Superior temporal gyrus (tissue), 1 donor: ENCODE results near the gene RPS6KA2.
"Not testable (repeated sequence)": the region's sequence is repeated elsewhere in the genome, so short reads cannot be mapped to it uniquely, and the experiment has no call there.

Source experiments
- DNase-seq: peaks from one replicate; pipeline ENCODE4 v3.0.0-alpha.2; 2016; ENCODE audit errors: extremely low spot score

The RPS6KA2 gene

DNA sequence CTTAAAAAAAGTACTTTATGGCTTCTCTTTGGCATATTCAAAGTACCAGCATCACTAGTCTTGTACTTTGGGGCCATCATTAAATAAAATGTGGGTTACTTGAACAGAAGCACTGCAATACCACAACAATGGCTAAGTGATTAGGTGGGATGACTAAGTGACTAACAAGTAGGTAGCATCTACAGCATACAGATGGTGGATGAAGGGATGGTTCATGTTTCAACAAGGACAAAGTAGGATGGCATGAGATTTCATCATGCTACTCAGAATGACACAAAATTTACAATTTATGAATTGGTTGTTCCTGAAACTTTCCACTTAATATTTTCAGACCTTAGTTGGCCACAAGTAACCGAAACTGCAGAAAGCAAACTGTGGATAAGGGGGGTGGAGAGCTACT lies 252.0 kb downstream of the RPS6KA2 start:
- no peak for DNase-seq

DNA sequence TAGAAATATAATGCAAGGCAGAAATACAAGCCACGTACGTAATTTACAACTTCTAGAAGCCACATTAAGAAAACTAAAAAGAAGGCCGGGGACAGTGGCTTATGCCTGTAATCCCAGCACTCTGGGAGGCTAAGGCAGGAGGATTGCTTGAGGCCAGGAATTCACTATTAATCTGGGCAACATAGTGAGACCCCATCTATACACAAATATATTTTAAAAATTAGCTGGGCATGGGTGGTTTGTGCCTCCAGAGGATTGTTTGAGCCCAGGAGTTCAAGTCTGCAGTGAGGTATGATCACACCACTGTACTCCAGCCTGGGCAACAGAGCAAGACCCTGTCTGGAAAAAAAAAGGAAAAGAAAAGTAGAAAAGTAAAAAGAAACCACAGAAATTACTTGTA lies 256.6 kb downstream of the RPS6KA2 start:
- DNase-seq = no peak

DNA sequence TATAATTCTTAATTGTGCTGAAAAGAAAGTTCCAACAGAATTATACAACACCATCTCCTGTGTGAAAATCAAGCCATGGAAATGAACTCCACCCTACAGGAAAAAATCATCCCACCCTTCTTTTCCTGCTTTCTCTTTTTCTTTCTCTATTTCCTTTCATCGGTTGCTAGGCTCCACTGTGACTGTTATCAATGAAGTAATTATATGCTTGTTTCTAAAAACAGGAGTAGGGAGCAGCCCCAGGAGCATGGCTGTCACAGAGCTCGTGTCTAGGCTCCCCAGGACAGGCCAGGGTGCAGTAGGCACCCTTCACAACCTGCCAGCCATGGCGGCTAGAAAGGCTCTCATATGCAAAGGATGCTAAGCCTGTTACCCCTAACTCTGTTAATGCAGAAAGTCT lies 257.3 kb downstream of the RPS6KA2 start:
- no peak for DNase-seq

DNA sequence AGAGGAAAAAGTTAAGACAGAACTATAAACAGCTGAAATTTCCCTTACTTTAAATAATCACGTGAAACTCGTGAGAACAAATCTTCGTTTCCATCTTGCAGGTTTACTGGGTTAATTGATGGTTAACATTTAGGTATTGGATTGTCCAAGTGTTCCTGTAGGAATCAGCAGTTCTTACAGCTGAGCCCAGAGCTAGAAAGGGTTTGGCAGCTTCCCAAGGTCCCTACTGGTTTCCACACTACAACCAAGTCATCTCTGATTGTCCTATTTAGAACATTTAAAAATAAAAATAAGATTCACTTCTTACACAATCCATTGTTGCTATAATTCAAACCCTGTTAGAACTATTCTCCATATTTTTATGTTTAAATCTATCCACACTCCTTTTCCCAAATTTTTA lies 260.1 kb downstream of the RPS6KA2 start:
- no peak for DNase-seq

DNA sequence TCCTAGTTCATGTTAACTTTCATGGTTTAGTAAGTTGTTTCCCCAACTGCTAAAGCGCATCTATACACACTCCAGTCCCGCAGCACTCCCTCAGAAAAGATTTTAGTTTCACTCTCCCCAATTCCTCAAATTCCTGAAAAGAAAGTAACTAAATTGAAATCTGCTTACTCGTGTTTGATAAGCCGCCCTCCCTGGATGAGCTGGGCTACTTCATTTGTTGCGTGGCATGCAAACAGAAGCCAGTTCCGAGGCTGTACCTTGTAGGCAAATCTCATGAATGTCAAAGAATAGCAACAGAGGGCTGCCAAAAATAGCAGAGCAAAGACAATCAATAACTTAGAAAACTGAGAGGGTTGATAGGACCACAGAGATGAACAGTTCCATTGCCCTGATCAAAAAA lies 261.2 kb downstream of the RPS6KA2 start:
- no peak for DNase-seq

DNA sequence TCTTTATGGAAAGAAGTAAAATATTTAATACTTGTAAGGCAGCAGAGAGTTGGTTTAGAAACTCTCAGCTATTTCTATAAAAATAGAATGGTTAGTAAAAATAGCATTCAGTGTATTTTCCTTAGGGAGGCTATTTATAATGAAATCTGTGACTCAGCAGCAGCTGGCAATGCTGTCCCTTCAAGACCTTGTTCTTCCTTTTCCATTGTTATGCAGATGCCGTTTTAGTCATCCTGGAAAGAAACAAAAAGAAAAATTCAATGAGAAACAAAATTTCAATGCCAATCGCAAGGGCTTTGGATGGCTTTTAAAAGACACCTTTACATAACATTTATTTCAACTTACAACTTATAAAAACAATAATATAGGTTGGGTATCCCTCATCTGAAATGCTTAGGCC lies 261.8 kb downstream of the RPS6KA2 start:
- peak; percentile 74 for DNase-seq

DNA sequence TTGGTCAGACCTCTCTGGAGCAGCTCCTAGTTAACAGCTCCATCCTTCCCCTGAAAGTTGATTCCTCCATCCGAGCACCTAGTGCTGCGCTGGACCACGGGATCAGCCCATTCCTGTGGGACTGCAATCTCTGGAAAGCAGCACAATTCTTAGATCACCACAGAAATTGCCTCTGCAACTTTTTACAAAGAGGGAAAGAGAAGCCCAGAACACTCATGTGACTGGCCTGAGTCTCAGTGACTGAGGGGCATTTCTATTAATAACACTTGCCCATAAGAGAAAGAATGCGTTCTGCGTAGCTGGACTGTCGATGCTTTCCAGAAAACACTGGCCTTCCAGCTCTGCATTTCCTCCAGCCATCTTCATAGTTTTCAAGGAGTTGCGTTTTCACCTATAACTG lies 262.6 kb downstream of the RPS6KA2 start:
- no peak for DNase-seq

DNA sequence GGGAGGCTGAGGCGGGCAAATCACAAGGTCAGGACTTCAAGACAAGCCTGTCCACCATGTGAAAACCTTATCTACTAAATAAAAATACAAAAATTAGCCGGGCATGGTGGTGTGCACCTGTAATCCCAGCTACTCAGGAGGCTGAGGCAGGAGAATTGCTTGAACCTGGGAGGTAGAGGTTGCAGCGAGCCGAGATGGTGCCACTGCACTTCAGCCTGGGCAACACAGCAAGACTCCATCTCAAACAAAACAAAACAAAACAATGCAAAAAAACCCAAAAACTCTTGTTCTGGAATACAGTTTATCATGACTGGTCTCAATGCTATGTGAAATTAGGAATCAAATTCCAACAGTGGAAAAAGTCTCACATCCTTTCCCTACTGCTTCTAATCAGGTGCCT lies 264.6 kb downstream of the RPS6KA2 start:
- DNase-seq = not testable (repeated sequence)

DNA sequence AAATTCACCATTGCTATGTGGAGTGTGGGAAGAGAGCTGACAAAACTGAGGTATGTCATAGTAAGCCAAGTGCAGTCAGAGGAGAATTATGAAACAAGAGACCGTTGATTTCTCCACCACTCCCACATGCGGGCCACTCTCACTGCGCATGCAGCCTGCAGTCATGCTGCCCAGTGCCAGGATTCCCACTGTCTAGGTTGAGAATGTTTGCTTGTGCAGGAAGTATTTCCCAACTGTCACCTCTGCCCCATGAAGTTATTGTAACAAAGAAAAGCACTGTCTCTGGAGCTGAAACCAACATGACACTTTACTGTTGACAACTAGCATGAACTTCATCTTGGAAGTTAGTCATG lies 266.0 kb downstream of the RPS6KA2 start:
- no peak for DNase-seq

DNA sequence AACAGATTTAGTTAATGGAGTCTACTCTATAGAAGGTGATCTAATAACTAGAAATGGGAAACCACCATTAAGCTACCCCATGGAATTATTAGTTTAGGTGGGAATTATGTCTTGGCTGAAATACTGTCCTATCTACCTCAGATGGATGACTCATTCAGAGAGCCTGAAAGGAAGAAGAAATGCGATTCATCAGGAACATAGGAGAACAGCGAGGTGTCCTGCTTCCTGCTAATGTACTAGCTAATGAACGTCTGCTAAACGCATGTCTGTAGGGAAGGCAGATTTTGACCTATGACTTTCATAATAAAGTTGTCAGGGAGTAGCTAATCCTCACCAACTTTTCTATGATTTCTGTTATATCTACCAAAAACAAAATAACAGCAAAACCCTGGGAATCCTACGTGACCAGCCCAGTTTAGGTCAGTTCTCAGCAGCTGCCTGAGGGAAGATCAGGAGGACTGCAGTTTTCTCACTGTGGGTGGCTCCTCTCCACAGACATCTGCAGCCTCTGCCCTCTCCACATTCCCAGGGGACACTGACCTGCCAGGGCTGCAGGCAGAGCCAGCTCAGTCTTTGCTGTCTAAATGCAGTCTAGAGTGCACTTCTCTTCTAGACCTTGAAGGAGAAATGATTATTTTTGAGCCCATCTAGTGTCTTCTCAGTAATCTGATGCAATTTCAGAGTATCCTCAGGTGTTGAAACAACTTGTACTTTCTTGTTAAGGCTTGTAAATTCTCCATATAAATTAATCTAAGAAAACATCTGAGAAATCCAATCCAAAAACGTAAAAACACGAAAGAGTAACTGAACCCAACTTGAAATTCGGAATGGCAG lies 266.6 kb downstream of the RPS6KA2 start:
- DNase-seq = no peak
